Amniotic epithelial cell (primary cell): ENCODE data around the gene EBF3.

Experiments used
- DNase-seq: peaks from one replicate; pipeline ENCODE4 v3.0.0-alpha.2; 2010; ENCODE audit warnings: low read depth

The EBF3 gene

GRCh38 chr10:129796710-129797420 is 167.2 kb downstream of the EBF3 start:
- no peak for DNase-seq

DNA sequence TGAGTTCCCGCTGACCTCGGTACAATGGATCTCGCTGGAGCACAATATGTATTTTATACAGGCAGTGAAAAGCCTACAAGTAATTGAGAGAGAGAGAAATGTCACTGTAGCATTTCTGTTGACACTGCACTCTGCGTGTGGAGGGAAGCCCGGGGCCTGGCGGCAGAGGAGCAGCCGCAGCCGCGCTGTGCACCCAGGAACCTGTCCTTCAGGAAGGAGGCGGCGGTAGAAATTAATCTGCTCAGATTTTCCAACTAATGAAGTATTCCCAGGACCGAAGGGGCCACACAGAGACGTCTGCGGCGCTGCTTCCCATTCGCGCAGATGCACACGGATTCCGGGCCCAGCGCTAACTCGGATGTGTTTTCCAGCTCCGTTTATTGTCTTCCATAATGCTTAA is 170.1 kb downstream of the EBF3 start:
- no peak for DNase-seq

- no peak for DNase-seq
Measured at GRCh38 chr10:129793479-129793878, 170.6 kb downstream of the EBF3 start.

DNA sequence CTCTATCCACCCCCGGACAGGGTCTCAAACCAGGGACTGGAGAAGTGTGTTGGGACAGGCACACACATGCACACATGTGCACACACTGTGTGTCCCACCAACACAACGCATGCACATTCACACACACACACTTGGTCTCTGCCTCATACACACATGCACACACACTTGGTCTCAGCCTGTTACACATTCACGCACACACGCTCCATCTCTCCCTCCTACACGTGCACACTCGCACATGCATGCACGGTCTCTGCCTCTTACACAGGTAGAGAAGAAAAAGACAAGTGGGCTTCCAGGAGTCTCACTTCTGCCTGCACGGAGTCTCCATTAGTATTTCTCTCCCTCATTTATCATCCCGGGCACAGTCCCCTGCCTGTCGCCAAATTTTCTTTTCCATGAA is 171.2 kb downstream of the EBF3 start:
- DNase-seq: no peak

- DNase-seq: no peak
Measured at GRCh38 chr10:129792141-129792540, 171.9 kb downstream of the EBF3 start.

- no peak for DNase-seq
Measured at GRCh38 chr10:129790715-129791446, 173.2 kb downstream of the EBF3 start.

DNA sequence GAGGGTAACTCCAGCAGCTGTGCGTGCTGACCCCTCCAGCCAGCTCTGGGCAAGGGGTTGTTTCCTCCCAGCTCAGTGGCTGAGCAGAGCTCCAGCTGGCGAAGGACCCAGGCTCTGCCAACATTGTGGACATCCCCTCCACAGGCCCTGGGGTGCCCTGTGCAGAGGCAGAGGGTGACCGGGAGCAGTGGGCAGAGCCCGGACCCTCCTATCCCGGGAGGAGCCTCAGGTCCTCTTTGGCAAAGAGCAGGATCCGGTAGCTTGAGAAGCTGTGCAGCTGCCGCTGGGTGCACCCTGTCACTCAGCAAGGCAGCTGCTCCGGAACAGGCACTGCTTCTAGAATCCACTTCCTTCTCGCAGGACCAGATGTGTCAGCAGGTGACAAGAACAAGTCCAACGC is 175.9 kb downstream of the EBF3 start:
- no peak for DNase-seq

- no peak for DNase-seq
Measured at GRCh38 chr10:129787557-129787956, 176.5 kb downstream of the EBF3 start.

- no peak for DNase-seq
Measured at GRCh38 chr10:129786216-129786615, 177.9 kb downstream of the EBF3 start.

- DNase-seq: no peak
Measured at GRCh38 chr10:129785536-129785981, 178.5 kb downstream of the EBF3 start.
